Gastroesophageal sphincter (tissue), 4 donors: ENCODE results near the gene SLC23A2. TPM values are rescaled to one million over a fixed set of nuclear protein-coding genes. Genes with fewer than 3 reads are reported as not detected.

ENCODE experiments used
- ATAC-seq: fragments of 150-250 bp; one replicate; pipeline ENCODE4 v1.9.1; 2016; ENCODE audit warnings: mild to moderate bottlenecking, moderate library complexity
- H3K27ac ChIP-seq, 4 donors: fragments of 200-600 bp; sonication (generic) in 3 of 4; 1 replicate in 3 of 4; 2 replicates in 1 of 4; pipeline ENCODE4 v1.5.1; 2016 to 2019
- H3K27me3 ChIP-seq: fragments of 200-600 bp; sonication (generic); one replicate; pipeline ENCODE4 v1.5.1; 2019
- H3K36me3 ChIP-seq, 2 donors: fragments of 200-600 bp; sonication (generic); one replicate each; pipeline ENCODE4 v1.5.1; 2019; ENCODE audit warnings: control low read depth in 1 of 2
- H3K4me1 ChIP-seq, 3 donors: fragments of 200-600 bp; sonication (generic); 1 replicate in 2 of 3; 2 replicates in 1 of 3; pipeline ENCODE4 v1.5.1; 2016 to 2019; ENCODE audit warnings: control low read depth in 2 of 3
- H3K4me3 ChIP-seq, 2 donors: fragments of 200-600 bp; sonication (generic); one replicate each; pipeline ENCODE4 v1.5.1; 2019; ENCODE audit warnings: mild to moderate bottlenecking in 1 of 2, moderate library complexity in 1 of 2
- H3K9me3 ChIP-seq, 3 donors: fragments of 200-600 bp; sonication (generic); one replicate each; pipeline ENCODE4 v1.5.1; 2017 to 2019; ENCODE audit warnings: control low read depth in 2 of 3
- EP300 ChIP-seq: sonication (generic); formaldehyde crosslinking; IDR thresholded peaks from one replicate; pipeline ENCODE4 v1.6.1; 2017; ENCODE audit warnings: antibody characterized with exemption, mild to moderate bottlenecking
- POLR2A ChIP-seq, 2 donors: fragments of 450-650 bp; IDR thresholded peaks; one replicate each; pipeline ENCODE4 v1.6.1; 2017; ENCODE audit warnings: antibody characterized with exemption in 2 of 2, mild to moderate bottlenecking in 2 of 2, moderate library complexity in 1 of 2
- POLR2AphosphoS5 ChIP-seq: sonication (generic); formaldehyde crosslinking; IDR thresholded peaks from one replicate; pipeline ENCODE4 v1.6.1; 2017; ENCODE audit warnings: antibody characterized with exemption
- WGBS, 2 donors: methylation state at CpG; one replicate each; pipeline ENCODE4 v1.1.5; 2018; ENCODE audit warnings: low coverage in 1 of 2; 5-methylcytosine and 5-hydroxymethylcytosine counted together
- total RNA-seq, 4 donors: library from RNA; depleted of rRNA; stranded (reverse); fragments of >200 nt; gene quantifications; one replicate each; pipeline ENCODE4 v1.1.0, GENCODE V29; 2016
- TF ChIP-seq, protein P1 (sequence below), 4 experiments: fragments of 200-600 bp in 2 of 4; fragments of 450-650 bp in 2 of 4; sonication (generic) in 1 of 4; IDR thresholded peaks; one replicate each; pipeline ENCODE4 v1.5.1; 2017 to 2019; ENCODE audit warnings: antibody characterized with exemption in 4 of 4, mild to moderate bottlenecking in 2 of 4, moderate library complexity in 2 of 4

SLC23A2 gene
- total RNA-seq, result 10 to 100 TPM; 11.5 to 19.1 (median 15.1) TPM

DNA sequence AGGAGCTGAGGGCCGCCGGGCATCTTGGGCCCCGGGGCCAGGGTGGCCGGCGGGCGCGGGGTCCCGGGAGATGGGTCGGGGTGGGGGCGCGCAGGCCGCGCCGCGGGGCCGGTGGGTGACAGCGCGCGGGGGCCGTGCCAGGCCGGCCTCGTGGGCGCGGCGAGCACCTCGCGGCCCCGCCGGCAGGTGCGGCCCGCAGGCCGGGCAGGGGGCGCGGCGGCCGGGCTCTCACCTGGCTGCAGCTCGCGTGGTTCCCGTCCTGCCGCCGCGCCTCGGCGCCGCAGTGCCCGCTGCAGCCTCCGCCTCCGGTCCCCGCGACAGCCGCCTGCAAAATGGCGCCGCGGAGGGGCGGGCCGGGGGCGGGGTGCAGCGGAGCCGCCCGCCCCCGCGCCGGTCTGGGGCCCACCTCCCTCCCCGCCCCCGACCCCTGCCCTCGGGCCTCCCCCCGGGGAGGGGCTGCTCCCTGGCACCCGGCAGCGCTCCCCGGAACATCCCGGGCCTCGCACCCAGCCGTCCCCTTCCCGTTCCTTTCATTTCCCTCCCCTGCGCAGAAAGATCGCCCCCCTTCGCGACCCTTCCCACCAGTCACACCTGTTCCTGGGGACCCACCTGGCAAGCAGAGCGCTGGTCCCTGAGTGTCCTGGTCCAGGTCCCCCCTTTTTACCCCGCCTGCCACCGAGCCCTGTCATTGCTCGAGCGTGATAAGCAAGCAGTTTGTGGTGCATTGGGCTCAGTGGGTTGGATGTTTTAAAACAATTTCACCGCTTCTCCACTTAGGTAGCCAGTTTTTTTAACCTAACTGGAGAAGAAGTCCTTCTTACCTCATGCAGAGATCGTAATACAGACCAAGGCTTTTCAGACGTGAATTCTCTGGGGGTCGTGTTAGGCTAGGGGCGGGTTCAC is at the start of gene SLC23A2:
Gene SLC23A2 (minus strand): TSS at position 337 of the 903 bp plus-strand sequence. CDS start 68,948 bp downstream, outside the sequence.
- Histone ChIP-seq H3K36me3 (no peaks in the 10 kb centered on the region), H3K4me3 (peak within 1 kb of the TSS; percentile 72 to 92), H3K4me1 (peaks cover 0 to 32% (median 5%) of the 10 kb centered on the region in 3 donors), H3K27me3 (no peaks in the 10 kb centered on the region), H3K9me3 (no peaks in the 10 kb centered on the region), H3K27ac (peak within 1 kb of the TSS in 3 of 4 donors; percentile 29 to 77 (median 57))
- peak; percentile 76 for ATAC-seq
- 0% methylated on average over 4 of the region's 88 CpGs; no CpG with 5 or more reads in 1 of the 2 donors for WGBS, 2 donors
- TF ChIP-seq POLR2A (IDR thresholded peaks at IDR 0.05) (peak in 1 of 2 donors; percentile 8), EP300 (no peak), POLR2AphosphoS5 (no peak)
- TF ChIP-seq, protein P1, sequence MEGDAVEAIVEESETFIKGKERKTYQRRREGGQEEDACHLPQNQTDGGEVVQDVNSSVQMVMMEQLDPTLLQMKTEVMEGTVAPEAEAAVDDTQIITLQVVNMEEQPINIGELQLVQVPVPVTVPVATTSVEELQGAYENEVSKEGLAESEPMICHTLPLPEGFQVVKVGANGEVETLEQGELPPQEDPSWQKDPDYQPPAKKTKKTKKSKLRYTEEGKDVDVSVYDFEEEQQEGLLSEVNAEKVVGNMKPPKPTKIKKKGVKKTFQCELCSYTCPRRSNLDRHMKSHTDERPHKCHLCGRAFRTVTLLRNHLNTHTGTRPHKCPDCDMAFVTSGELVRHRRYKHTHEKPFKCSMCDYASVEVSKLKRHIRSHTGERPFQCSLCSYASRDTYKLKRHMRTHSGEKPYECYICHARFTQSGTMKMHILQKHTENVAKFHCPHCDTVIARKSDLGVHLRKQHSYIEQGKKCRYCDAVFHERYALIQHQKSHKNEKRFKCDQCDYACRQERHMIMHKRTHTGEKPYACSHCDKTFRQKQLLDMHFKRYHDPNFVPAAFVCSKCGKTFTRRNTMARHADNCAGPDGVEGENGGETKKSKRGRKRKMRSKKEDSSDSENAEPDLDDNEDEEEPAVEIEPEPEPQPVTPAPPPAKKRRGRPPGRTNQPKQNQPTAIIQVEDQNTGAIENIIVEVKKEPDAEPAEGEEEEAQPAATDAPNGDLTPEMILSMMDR (IDR thresholded peaks at IDR 0.05), result no peak

DNA sequence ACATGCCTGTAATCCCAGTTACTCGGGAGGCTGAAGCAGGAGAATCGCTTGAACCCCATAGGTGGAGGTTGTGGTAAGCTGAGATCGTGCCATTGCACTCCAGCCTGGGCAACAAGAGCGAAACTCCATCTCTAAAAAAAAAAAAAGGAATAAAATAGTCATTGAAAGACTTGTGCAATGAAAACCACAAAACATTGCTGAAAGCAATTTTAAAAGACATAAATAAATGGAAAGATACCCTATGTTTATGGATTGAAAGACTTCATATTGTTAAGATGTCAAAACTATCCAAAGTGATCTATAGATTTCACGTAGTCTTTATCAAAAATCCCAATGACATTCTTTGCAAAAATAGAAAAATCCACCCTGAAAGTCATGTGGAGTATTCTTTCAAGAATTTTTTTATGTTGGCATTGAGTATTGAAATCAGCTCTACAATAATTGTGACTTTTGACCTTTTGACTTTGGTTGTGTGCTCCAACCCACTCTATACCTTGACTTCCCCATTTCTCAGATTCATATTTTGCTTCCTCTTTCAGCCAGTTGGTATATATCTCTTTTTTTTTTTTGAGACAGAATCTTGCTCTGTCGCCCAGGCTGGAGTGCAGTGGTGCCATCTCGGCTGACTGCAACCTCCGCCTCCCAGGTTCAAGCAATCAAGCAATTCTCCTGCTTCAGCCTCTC is 45.5 kb upstream of the SLC23A2 start:
- Histone ChIP-seq H3K27me3 (no peaks in the 10 kb centered on the region), H3K27ac (no peak overlapping the region), H3K9me3 (no peaks in the 10 kb centered on the region), H3K36me3 (no peaks in the 10 kb centered on the region), H3K4me3 (no peak overlapping the region), H3K4me1 (no peaks in the 10 kb centered on the region)
- no peak for TF ChIP-seq POLR2A (IDR thresholded peaks at IDR 0.05)
- no peak for TF ChIP-seq EP300
- no peak for TF ChIP-seq POLR2AphosphoS5
- TF ChIP-seq, protein P1 (IDR thresholded peaks at IDR 0.05), result no peak
- 76 to 84% methylated on average over 4 to 8 of the region's 8 CpGs for WGBS, 2 donors
- no peak for ATAC-seq

GRCh38 chr20:5045906-5046305 is 44.6 kb upstream of the SLC23A2 start:
- Histone ChIP-seq H3K4me3 (no peak overlapping the region), H3K27me3 (no peaks in the 10 kb centered on the region)
- 61 to 93% methylated on average over 3 of the region's 3 CpGs for WGBS, 2 donors

GRCh38 chr20:5044075-5044620 is 42.8 kb upstream of the SLC23A2 start:
- Histone ChIP-seq H3K9me3 (no peaks in the 10 kb centered on the region), H3K4me3 (no peak overlapping the region), H3K36me3 (no peaks in the 10 kb centered on the region), H3K27me3 (no peaks in the 10 kb centered on the region), H3K27ac (no peak overlapping the region), H3K4me1 (no peaks in the 10 kb centered on the region)
- no peak for ATAC-seq
- TF ChIP-seq POLR2A (IDR thresholded peaks at IDR 0.05), result no peak
- TF ChIP-seq, protein P1 (IDR thresholded peaks at IDR 0.05), result no peak
- TF ChIP-seq EP300, result no peak
- TF ChIP-seq POLR2AphosphoS5, result no peak
- WGBS, 2 donors, result 87 to 97% methylated on average over 8 to 10 of the region's 10 CpGs

More at GRCh38 chr20:5045906-5046305, 44.6 kb upstream of the SLC23A2 start:
- no peak overlapping the region for H3K27ac ChIP-seq
- no peaks in the 10 kb centered on the region for H3K36me3 ChIP-seq
- ATAC-seq, result no peak
- H3K4me1 ChIP-seq, result no peaks in the 10 kb centered on the region
- TF ChIP-seq, protein P1 (IDR thresholded peaks at IDR 0.05), result no peak
- no peak for TF ChIP-seq POLR2AphosphoS5
- no peaks in the 10 kb centered on the region for H3K9me3 ChIP-seq
